ENCODE measurements around the gene TNFSF13B.
A peak's percentile ranks its signal among the peaks of the same experiment; 100 is the strongest.
"Not testable (repeated sequence)": the region's sequence is repeated elsewhere in the genome, so short reads cannot be mapped to it uniquely, and the experiment has no call there.

Gene TNFSF13B

GRCh38 chr13:108269601-108270328 is at the start of gene TNFSF13B:
TNFSF13B (plus strand) TSS chr13:108269718; CDS start chr13:108269896, 178 bp downstream.
- no peak for DNase-seq

- peak in 1 of 2 experiments; percentile 51 for DNase-seq
Observed at GRCh38 chr13:108220041-108220440, 49.5 kb upstream of the TNFSF13B start.

- no peak for DNase-seq
Observed at GRCh38 chr13:108223687-108224503, 45.6 kb upstream of the TNFSF13B start.

- DNase-seq = peak in 1 of 2 experiments; percentile 49
Observed at GRCh38 chr13:108225440-108225839, 44.1 kb upstream of the TNFSF13B start.

- peak; percentile 95 to 99 for DNase-seq
Observed at GRCh38 chr13:108226184-108226583, 43.3 kb upstream of the TNFSF13B start.

GRCh38 chr13:108227651-108228272 is 41.8 kb upstream of the TNFSF13B start:
- DNase-seq = peak; percentile 21 to 42

GRCh38 chr13:108230377-108230776 is 39.1 kb upstream of the TNFSF13B start:
- DNase-seq = no peak

GRCh38 chr13:108249150-108249549 is 20.4 kb upstream of the TNFSF13B start:
- no peak for DNase-seq

GRCh38 chr13:108257248-108257647 is 12.3 kb upstream of the TNFSF13B start:
- peak in 1 of 2 experiments; percentile 67 for DNase-seq

GRCh38 chr13:108263621-108264355 is 5.7 kb upstream of the TNFSF13B start:
- no peak for DNase-seq

- no peak for DNase-seq
Observed at GRCh38 chr13:108266321-108266990, 3.1 kb upstream of the TNFSF13B start.

GRCh38 chr13:108267347-108267746 is 2.2 kb upstream of the TNFSF13B start:
- no peak for DNase-seq

- not testable (repeated sequence) for DNase-seq
Observed at GRCh38 chr13:108267855-108268254, 1.7 kb upstream of the TNFSF13B start.

- no peak for DNase-seq
Observed at GRCh38 chr13:108268466-108269112, 929 bp upstream of the TNFSF13B start.

GRCh38 chr13:108270442-108270841 is 924 bp downstream of the TNFSF13B start:
- no peak for DNase-seq

- DNase-seq = no peak
Observed at GRCh38 chr13:108272333-108272732, 2.8 kb downstream of the TNFSF13B start.

- DNase-seq = no peak
Observed at GRCh38 chr13:108273429-108274118, 4.1 kb downstream of the TNFSF13B start.

- no peak for DNase-seq
Observed at GRCh38 chr13:108274718-108275117, 5.2 kb downstream of the TNFSF13B start.

- DNase-seq = no peak
Observed at GRCh38 chr13:108276060-108276459, 6.5 kb downstream of the TNFSF13B start.

- DNase-seq = no peak
Observed at GRCh38 chr13:108278466-108278865, 8.9 kb downstream of the TNFSF13B start.

GRCh38 chr13:108281901-108282300 is 12.4 kb downstream of the TNFSF13B start:
- DNase-seq = no peak
